DLD1 (cell line): ENCODE measurements around the gene ALPG.

ENCODE experiments used
- in situ Hi-C: cut with HindIII; loops from 2 replicates; pipeline ENCODE4 v1.10.0; 2017; ENCODE audit warnings: low sequenced_read_pairs

Gene ALPG

DNA sequence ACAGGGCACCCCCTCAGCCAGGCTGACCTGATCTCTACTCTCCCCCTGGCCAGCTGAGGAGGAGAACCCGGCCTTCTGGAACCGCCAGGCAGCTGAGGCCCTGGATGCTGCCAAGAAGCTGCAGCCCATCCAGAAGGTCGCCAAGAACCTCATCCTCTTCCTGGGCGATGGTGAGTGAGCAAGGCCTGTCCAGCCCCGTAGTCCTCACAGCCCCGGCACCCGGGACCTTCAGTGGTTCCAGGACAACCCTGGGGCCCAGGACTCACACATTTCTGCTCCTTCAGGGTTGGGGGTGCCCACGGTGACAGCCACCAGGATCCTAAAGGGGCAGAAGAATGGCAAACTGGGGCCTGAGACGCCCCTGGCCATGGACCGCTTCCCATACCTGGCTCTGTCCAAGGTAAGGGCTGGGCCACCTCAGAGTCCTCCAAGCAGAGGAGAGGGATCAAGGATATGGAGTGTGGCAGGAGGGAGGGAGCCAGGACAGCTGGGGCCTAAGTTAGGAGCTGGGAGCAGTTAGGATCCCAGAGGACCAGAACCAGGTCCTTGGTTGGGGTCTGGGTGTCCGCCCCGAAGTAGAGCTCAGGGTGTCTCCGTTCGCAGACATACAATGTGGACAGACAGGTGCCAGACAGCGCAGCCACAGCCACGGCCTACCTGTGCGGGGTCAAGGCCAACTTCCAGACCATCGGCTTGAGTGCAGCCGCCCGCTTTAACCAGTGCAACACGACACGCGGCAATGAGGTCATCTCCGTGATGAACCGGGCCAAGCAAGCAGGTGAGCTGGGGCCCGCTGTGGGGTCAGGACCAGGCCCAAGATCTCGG is 49.9 kb downstream of the ALPG start:
- in situ Hi-C loops = no loop called here

DNA sequence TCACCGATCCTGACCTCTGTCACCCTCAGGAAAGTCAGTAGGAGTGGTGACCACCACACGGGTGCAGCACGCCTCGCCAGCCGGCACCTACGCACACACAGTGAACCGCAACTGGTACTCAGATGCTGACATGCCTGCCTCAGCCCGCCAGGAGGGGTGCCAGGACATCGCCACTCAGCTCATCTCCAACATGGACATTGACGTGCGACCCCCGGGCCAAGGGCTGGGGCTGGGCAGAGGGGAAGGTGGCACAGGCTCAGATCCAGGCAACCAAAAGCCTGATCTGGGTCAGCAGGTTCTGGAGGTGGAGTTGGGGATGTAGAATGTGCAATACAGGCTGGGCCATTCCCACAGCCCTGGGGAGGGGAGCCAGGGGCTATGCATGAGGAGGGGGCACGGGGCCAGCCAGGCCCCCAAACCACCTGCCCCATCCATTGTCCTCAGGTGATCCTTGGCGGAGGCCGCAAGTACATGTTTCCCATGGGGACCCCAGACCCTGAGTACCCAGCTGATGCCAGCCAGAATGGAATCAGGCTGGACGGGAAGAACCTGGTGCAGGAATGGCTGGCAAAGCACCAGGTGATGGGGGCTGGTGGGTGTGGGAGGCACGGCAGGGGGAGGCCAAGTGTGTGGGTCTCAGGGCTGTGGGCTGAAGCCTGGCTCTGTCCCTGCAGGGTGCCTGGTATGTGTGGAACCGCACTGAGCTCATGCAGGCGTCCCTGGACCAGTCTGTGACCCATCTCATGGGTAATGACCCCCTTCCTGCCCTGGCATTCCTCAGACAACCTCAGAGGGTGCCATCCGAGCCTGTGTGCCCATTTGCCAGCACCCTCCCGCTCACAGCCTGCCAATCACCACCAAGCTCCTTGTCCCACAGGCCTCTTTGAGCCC is 50.7 kb downstream of the ALPG start:
- in situ Hi-C loops = no loop called here

DNA sequence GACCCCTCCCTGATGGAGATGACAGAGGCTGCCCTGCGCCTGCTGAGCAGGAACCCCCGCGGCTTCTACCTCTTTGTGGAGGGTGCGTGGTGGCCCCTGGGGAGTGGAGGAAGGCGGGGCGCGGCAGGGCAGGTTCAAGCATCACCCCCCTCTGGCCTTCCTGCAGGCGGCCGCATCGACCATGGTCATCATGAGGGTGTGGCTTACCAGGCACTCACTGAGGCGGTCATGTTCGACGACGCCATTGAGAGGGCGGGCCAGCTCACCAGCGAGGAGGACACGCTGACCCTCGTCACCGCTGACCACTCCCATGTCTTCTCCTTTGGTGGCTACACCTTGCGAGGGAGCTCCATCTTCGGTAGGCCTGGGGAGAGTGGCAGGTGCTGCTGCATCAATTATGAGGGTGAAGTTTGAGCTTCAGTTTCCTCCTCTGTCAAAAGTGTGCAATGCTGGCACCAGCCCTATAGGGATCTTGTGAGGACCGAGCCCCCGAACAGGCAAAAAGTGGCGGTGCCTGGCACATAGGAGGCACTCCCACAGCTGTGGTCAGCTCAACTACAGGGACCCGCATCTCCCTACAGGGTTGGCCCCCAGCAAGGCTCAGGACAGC is 51.5 kb downstream of the ALPG start:
- in situ Hi-C loops = no loop called here

DNA sequence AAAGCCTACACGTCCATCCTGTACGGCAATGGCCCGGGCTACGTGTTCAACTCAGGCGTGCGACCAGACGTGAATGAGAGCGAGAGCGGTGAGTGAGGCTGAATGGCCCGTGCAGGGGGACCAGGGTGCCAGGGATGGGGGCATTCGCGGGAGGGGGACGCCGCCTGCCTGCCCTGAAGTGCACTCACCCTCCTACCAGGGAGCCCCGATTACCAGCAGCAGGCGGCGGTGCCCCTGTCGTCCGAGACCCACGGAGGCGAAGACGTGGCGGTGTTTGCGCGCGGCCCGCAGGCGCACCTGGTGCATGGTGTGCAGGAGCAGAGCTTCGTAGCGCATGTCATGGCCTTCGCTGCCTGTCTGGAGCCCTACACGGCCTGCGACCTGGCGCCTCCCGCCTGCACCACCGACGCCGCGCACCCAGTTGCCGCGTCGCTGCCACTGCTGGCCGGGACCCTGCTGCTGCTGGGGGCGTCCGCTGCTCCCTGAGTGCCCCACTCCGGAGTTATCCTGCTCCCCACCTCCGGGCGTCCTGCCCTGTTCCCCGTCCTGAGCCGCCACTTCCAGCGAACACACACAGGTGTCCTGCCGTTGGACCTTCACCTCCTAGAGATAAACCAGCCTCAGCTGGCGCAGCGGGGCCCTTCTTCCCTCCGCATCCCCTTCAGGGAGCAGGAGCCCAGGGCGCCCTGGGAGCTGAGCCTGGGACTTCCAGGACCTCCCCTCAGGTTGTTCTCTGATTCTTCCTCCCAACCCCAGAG is 52.2 kb downstream of the ALPG start:
- in situ Hi-C loops = no loop called here

DNA sequence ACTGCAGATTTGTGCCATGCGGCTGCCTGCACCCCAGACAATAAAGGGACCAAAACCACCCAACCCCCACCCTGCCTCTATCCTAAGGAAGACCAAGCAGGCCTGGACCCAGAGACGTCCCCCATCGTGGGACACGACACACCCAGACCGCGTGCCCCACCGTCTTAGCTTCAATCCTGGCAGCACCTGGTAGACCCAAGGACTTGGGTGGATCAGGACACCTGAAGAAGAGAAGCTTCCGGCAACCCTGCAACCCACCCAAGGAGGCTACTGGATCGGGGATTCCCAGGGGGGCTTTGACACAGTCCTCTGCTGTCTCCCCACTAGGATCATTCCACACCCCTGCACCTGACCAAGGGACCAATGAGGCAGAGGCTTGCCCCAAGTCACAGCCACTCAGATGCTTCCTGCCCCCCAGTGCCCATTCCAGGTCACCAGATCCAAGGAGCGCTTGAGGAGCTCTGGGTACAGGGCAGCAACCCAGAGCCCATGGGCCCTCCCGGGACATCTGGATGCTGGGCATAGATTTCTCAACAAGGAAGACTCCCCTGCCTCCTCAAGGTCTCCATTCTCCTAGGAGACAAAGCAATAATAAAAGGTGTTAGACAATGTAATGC is 52.9 kb downstream of the ALPG start:
- in situ Hi-C loops = no loop called here

DNA sequence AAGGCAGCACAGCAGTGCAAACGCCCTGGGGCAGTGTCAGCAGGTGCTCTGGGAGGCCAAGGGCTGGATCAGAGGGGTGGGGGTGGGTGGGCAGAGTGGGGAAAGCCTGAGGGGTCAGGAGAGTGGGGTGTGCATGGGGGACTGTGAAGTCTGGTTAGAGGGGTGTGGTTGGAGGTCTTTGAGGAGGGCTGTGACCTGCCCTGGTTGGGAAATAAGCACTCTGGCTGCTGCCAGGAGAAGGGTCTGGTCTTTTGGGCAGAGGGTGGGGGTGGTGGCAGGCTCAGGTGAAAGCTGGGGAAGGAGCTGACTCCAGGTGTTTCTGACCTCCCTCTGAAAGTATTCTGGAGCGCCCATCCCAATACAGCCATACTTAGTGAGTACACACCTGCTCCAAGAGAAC is 53.5 kb downstream of the ALPG start:
- in situ Hi-C loops = no loop called here
